NCI-H2171 (cell line): ENCODE results near the gene IL22RA2.
"Not testable (repeated sequence)": the region's sequence is repeated elsewhere in the genome, so short reads cannot be mapped to it uniquely, and the experiment has no call there.

ENCODE experiments used
- DNase-seq: peaks from one replicate; lab custom pipeline; 2025; lab: John Stamatoyannopoulos, UW

Gene IL22RA2, protein sequence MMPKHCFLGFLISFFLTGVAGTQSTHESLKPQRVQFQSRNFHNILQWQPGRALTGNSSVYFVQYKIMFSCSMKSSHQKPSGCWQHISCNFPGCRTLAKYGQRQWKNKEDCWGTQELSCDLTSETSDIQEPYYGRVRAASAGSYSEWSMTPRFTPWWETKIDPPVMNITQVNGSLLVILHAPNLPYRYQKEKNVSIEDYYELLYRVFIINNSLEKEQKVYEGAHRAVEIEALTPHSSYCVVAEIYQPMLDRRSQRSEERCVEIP

DNA sequence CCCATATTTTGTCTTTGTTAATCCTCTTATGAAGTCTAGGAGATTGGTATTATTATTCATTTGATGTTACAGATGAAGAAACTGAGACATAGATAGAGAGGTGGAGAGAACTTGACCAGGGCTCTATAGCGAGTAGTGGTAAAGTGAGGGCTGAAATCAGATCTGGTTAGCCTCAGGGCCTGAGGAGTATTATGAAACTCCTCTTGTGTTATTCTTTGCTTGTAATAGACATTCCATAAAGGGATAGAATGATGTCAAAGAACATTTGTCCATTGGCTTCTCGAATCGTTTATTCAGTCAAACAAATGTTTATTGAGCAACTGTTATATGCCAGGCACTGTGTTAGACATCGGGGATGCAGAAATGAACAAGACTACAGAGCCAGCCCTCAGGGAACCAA is at the start of gene IL22RA2:
Gene IL22RA2, minus strand, starts transcription at position 144 of the 400 bp plus-strand sequence. CDS start 11,895 bp downstream, outside the sequence.
- DNase-seq = no peak

DNA sequence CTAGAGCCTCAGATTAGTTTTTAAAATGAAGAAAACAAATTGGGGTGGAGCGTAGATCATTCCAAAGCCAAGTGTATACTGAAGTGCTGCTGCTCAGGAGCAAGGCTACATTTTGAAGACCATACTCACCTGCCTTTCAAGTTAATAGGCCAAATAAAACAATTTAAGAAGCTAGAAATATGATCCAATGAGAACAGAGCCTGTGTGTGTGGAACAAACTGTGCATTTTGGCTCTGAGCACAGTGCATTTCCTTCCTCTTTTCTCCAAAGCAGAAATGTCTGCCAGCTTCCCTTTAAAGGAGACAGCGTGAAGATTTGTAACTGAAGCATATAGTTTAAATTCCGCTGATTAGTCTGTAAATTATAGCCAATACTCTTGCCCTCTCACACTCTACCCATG is 48.9 kb upstream of the IL22RA2 start:
- DNase-seq = no peak

DNA sequence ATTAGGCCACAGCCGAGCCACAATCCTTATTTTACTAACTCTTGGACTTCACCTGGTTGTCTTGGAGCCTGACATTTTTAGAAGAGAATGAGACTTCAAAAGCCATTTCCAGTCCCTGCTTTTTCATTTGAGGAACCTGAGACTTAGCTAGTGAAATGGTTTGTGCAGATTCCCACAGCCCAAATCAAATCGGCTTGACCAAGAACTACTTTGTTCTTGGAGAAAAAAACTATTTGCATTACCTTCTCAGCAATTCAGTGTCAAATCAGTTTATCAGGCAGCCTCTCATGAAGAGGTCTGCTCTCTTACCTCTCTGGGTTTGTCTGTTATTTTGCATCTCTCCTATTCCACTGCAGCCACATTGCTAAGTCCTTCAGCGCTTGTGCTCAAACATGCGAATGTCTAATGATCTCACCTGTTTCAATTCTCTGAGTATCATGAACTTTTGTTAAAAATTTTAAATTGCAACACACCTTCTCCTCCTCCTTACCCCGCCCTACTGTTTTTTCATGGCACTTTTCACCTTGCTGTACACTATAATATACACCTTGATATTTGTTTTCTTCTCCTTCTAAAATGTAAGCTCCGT is 46.3 kb upstream of the IL22RA2 start:
- no peak for DNase-seq

DNA sequence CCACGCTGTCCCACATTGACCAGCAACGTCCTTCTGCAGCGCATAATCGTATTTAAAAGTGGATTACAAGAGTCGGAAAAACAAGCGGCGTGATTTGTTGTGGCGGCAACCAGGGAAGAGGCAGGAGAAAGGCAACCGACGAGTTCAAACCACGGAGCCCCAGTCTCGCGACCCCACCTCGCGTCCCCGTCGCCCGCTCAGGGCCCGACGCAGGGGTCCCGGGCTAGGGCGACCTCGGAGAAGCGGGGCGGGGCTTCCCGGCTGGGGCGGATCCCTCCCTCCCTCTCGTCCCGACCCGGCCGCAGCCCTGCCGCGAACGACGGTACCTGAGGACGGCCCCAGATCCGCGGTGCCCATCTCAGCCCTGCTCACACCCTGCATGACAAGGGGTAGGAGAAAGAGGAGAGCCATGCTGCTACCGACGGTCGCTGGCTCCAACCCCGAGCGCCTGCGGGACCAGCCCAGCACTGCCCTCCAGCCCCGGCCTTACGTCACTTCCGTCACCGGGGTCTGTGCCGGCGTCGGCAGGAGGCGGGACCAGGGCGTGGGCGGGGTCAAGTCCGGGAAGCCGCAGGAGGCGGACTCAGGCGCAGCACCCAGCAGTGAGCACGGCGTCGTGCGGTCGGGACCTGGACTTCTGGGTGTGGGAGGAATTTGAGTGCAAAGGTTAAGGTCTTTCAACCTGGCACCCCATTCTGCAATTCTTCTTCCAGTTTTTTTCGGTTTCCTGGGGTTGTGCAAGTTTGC is 45.6 kb upstream of the IL22RA2 start, which contains the start of gene IFNGR1:
Gene IFNGR1, minus strand, starts transcription at position 469 of the 747 bp plus-strand sequence. Its CDS starts 58 bp downstream, at position 411.
- DNase-seq = peak; percentile 90

DNA sequence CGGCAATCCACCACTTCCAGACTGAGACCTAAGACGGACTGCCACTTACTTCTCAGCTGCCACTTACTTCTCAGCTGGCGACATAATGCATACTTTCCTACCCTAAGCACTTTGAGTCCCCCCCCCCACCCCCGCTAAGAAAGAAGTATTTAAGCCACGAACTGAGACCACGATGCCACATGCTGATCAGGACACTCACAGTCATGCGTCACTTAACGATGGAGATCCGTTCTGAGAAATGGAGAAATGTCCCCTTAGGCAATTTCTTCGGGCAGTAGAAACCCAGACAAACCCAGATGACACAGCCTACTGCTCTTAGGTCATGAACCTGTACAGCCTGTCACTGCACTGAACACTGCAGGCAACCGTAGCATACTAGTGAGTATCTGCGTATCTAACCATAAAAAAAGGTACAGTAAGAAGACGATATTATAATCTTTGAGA is 45.1 kb upstream of the IL22RA2 start:
- no peak for DNase-seq

DNA sequence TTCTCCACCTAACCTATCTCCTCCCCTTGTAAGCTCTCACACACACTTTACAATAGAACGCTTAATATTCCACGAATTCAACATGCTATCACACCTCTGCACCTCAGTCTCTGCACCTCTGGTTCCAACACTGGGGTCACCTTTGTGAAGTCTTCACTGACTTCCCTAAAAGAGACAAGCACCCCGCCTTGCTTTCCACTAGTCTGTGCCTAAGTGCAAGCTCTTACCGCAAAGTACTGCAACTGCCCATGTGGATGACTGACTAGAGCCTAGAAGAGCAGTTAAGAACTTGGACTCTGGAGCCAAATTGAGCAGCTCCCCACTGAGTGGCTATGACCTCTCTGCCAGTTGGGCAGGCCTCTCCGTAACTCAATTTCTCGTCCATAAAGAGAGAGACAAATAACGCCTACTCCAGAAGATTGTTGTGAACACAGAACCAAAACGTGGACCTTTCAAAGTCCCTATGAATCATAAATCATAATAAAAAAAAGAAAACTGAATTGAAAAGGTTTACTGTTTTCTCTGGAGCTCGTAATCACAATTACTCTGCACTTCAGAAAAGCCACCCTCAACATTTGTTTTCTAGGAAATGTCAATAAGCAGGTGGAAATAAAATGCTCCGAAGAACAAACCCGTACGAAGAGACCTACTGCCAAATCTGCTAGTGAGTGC is 44.5 kb upstream of the IL22RA2 start:
- DNase-seq = no peak

DNA sequence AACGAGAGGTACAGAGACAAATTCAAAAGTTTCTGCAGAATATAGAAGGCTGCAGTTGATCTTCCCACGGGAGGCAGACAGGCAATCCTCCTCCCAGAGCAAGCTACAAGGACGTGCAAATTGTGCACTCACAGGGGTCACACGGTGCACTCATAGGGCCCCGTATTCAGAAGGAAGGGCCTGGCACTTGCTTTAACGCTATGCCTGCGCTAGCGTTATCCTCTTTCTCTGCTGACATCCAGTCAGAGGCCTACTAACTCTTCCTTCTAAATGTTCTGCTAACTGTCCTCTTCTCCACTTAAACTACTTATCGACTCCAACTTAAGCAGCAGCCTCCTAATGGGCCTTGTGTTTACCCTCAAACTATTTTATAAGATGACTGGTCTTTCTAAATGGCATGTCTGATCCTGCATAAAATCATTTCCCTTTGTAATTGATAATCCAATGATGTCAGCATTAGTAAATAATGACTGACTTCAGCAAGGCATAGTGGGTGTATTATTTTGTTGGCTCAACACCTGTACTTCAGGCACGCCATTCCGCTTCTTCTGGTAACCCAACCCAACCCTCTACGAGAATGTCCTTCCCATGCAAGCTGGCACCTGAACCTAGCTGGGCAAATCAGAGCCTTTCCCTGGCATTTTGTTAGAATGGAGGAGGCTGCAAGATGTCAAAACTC is 43.6 kb upstream of the IL22RA2 start:
- DNase-seq = no peak

DNA sequence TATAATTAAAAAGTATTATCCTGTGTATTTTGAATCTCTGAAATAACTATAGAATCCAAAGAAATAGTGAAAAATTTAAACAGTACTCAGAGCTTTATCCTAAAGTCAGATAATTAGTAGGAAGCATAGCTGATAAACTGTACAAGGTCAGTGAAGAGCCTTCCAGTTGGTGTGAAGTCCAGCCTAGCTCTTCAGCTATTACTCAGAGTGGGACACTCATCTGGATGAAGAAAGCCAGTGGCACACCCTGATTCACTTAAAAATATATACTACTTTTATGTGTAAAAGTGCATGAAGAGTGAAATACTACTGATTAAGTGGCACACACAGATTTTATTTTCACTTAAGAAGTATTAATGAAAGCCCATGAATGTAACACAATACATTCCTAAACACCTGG is 42.7 kb upstream of the IL22RA2 start:
- no peak for DNase-seq

DNA sequence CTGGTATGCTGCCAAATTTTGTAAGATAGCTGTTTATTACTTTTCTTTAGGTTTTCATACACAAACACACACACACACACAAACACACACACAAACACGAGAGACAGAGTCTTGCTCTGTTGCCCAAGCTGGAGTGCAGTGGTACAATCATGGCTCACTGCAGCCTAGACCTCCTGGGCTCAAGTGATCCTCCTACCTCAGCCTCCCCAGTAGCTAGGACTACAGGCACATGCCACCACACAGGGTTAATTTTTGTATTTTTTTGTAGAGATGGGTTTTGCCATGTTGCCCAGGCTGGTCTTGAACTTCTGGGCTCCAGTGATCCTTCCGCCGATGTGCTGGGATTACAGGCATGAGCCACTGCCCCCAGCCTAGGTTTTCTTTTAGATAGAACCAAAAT is 42.2 kb upstream of the IL22RA2 start:
- DNase-seq = not testable (repeated sequence)

DNA sequence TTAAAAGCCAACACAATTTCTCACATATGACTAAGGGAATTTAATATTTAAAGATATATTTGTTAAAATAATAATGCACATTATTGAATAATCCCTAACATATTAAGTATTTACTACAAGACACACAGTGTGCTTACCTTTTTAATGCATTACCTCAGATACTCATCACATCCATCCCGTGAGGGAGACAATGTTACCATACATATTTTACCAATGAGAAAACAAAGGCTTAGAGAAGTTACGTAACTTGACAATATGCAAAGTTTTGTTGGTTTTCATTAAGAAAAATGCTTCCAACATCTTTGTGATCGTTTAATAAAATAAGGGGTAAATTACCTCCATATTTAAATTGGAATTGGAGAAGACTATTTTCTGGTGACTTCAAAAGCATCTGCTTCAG is 41.5 kb upstream of the IL22RA2 start:
- no peak for DNase-seq

DNA sequence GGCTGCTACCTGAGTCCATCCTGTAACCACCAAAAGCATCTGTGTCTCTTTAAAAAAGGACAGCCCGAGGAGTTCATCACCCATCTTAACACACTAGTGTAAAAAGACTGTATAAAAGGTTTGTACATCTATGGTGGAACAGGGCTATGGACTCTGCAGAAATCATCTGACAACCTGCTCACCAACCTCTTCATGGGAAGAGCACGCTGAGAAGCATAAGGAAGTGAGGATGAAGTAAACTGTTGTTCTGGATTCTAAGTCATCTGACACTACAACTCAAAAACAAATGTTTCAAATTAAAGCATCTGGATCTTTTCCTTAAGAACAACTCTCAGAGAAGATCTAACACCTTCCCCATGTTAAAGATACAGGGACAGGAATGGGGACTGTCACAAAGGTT is 40.4 kb upstream of the IL22RA2 start:
- DNase-seq = no peak

DNA sequence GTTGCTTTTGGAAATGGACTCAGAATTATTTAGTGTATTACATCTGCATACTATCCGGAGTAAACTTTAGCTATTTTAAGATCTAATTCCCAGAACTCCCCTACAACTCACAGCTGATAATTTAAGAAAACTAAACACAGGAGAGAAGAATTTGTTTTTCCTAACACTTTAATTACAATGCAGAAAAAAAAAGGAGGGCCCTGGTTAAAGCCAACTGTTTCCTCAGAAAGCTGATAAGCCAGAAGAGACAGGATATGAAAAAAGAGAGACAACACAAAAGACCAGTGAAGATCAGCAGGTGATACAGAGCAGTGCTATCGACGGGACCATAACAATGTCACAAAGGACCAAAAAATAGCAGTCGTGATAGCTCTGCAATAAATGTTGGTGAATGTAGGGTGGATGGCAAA is 39.9 kb upstream of the IL22RA2 start:
- DNase-seq = no peak

DNA sequence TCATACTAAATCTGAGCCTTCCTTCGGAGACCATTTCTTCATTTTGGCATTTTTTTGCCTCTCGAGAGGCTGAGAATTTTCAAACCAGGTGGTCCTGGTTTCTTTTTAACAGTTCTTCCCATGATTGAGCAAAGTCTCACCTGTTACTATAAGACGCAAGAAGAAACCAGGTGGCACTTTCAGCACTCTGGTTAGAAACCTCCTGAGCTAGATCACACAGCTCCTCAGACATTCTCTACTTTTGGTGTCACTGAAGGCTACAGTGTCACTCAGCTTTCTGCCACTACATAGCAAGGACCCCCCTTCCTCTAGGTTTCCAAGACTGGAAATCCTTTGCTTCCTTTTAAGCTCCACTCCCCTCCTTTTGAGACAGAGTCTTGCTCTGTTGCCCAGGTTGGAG is 38.5 kb upstream of the IL22RA2 start:
- no peak for DNase-seq

DNA sequence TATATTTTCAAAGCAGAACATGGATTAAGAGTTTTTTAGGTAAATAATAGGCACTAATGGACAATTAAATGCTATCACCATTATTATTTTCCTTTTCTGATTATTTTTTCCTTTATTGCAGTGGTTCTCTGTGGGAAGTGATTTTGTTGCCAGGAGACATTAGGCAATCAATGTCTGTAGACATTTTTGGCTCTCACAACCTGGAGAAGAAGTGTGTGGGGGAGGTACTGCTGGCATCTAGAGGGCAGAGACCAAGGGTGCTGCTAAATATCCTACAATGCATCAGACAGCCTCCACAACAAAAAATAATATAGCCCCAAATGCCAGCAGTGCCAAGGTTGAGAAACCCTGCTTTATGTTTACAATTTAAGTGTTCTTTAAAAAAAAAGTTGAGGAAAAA is 37.5 kb upstream of the IL22RA2 start:
- no peak for DNase-seq

DNA sequence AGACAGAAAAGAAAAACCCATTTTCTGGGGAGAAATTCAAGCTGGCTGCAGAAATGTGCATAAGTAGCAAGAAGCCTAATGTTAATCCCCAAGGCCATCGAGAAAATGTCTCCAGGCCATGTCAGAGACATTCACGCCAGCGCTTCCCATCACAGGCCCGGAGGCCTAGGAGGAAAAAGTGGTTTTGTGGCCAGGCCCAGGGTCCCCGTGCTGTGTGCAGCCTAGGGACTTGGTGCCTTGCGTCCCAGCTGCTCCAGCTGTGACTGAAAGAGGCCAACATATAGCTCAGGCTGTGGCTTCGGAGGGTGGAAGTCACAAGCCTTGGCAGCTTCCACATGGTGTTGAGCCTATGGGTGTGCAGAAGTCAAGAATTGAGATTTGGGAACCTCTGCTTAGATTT is 34.8 kb upstream of the IL22RA2 start:
- DNase-seq = no peak

DNA sequence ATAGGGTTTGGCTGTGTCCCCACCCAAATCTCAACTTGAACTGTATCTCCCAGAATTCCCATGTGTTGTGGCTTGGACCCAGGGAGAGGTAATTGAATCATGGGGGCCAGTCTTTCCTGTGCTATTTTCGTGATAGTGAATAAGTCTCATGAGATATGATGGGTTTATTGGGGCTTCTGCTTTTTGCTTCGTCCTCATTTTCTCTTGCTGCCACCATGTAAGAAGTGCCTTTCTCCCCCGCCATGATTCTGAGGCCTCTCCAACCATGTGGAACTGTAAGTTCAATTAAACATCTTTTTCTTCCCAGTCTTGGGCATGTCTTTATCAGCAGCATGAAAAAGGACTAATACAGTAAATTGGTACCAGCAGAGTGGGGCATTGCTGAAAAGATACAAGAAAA is 34.0 kb upstream of the IL22RA2 start:
- DNase-seq = not testable (repeated sequence)

DNA sequence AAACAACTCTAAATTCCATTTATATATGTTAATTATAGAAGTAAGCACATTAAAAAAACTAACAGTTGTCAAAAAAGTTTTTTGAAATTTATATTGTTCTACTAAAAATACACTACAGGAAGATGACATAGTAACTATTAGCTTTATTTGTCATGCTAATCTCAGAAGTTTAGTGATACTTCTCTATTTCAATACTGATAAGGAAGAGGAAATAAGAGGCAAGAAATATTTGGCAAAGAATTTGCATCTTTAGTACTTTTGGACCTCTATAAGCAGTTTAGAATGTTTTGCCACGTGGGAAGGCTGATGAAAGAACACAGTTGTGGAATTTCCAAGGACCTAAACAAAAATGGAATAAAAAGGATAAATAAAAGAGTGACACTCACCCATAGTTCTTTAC is 33.1 kb upstream of the IL22RA2 start:
- DNase-seq = no peak

DNA sequence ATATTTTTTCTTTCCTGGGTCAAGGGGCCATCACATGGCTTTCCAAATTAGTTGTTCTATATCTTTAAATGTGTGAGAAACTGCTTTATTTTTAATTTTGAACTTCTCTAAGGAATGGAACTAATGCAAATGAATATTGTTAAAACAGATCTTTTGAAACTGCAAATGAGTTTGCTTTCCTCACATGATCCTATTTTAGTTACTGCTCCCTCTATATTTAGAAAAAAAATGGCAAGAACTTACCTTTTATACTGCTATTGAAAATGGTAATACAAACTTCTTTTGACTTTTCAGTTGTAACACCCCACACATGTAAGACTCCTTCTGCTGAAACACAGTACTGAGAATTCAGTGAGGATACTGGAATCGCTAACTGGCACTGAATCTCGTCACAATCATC is 29.8 kb upstream of the IL22RA2 start:
- no peak for DNase-seq

DNA sequence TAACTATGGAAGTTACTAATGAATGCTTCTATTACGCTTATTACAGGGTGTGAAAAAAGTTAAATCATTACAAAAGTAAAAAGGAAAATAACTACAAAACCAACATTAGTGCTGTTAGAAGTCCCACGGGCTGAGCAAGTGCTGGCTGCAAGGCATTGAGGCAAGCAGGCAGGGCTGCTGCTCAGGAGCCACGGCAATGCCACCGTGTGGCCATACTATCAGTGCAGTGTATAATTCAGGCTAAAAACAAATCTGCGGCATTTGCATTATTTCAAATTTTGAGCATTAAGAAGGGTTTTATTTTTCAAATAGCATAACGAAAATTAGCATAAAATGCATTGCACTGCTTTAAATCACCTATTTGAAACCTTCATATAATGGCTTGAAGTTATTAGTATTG is 28.6 kb upstream of the IL22RA2 start:
- no peak for DNase-seq

DNA sequence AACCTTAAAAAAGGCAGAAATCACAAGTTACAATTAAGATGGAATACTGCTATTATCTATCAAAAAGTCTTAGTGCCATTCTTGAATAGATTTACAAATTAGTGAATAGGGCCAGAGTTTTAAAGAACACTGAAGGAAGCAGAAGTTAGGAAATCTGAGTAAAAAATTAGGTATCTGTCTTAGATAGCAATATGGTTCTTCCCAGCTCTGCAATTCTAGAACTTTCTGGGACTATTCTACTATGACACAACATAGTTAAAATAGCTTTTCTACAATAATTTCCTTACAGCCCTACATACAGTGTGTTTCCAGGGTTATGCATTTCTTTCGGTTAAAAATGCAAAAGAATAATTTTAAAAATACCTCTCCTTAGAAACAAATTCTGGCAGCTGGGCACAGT is 27.6 kb upstream of the IL22RA2 start:
- no peak for DNase-seq

DNA sequence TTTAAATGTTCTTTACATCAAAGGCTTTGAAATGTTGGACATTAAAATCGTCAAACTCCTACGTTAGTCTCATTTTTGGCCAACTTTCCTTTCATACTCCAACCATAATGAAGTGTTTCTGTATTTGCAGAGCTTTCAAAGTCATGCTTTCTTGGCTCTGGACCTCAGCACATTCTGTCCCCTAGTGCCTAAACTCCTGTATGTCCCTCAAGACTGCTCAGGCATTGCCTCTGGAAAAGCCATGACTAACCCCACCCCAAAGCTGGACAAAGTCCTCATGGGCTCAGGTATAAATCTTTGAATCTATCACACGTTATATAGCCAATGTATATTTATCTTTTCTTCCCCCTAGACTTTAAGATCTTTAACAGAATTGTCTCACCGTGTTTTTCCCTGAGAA is 26.8 kb upstream of the IL22RA2 start:
- no peak for DNase-seq
